NCI-H2081 (cell line): Measurements from ENCODE around the gene GFER.
"Not testable (repeated sequence)": the region's sequence is repeated elsewhere in the genome, so short reads cannot be mapped to it uniquely, and the experiment has no call there.

ENCODE experiments used
- DNase-seq, 2 experiments: peaks; one replicate each; lab custom pipeline; 2025; lab: John Stamatoyannopoulos, UW

GFER gene

GRCh38 chr16:1983544-1984346 is at the start of gene GFER:
GFER (plus strand) TSS chr16:1984193; CDS start chr16:1984219, 26 bp downstream.
- peak; percentile 73 to 79 for DNase-seq

DNA sequence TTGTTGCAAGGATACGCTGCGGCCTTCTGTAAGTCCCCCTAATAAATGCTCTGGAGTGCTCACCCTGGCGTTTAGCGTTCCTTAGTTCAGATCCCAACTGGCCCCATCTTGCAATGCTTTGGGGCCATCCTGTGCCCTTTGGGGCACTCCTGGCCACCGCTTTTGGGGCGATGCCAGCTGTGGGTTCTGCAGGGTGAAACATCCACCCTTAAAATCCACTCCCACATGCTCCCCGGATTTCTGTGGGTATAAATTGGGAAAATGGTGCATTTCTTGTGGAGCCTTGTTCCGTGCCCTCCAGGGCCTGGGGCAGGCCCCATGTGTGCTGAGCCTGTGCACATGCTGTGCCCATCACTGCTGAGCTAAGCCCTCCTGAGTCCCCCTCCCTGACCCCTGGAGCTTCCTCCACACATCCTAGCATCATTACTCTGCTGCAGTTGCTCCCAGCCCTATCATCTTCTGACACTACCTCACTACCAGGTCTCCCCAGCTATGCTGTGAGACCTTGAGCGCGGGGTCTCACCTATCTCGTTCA is 47.0 kb upstream of the GFER start:
- DNase-seq = no peak

DNA sequence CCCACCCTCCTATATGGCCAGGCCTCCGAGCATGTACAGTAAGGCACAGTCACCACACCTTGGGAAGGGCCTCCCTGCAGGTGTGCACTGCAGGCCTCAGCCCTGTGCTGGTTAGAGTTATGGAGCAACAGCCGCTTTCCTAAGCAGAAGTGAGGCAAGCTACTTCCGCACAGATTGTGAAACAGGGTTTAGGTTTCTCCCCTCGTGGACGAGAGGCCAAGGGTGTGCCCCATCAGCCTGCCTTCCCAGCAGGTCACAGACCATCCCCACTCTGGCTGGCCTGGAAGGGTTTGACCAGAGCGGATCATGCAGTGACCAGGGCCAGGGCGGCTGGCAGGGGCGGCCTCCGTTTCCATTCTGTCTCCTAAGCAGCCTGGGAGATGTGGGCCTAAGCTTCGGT is 45.7 kb upstream of the GFER start:
- no peak for DNase-seq

- no peak for DNase-seq
Measured at GRCh38 chr16:1938910-1939309, 45.1 kb upstream of the GFER start.

GRCh38 chr16:1939833-1940232 is 44.2 kb upstream of the GFER start:
- not testable (repeated sequence) for DNase-seq

DNA sequence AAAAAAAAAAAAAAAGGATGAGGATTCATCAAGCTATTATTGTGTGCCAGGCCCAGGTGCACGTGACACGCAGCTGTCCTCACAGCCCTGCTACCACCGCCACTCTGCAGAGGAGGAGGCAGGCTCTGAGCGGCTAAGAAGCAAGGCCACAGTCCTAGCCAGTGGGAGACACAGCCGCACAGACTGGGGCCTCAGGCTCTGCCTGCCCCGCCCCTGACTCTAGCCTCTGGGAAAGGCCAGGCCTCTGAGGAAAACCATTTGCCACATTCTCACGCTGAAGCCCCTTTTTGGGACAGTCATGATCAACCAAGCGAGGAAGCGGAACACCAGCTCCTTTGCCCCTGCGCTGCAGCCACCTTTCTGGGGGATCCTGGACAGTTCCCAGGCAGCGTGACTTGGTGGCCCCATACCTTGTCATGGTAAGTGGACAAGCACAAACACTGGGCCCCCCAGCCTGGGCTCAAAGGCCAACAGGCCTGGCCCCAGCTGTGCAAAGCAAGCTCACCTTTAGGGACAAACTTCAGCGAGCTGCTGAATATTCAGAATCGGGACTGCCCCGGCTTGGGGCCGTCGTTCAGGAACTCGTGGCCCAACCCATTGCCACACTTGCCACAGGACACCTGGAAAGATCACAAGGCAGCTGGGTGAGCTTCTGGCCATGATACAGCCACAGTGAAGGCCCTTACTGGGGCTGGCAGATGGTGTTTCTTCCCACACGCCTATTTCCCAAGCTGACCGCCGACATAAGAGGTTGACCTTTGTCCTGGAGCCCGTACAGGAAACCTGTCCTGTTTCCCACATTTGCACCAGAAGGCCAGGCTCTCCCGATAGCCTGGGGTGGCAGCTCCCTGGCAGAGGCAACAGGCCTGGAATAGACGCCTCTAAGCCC is 43.5 kb upstream of the GFER start:
- DNase-seq = no peak

DNA sequence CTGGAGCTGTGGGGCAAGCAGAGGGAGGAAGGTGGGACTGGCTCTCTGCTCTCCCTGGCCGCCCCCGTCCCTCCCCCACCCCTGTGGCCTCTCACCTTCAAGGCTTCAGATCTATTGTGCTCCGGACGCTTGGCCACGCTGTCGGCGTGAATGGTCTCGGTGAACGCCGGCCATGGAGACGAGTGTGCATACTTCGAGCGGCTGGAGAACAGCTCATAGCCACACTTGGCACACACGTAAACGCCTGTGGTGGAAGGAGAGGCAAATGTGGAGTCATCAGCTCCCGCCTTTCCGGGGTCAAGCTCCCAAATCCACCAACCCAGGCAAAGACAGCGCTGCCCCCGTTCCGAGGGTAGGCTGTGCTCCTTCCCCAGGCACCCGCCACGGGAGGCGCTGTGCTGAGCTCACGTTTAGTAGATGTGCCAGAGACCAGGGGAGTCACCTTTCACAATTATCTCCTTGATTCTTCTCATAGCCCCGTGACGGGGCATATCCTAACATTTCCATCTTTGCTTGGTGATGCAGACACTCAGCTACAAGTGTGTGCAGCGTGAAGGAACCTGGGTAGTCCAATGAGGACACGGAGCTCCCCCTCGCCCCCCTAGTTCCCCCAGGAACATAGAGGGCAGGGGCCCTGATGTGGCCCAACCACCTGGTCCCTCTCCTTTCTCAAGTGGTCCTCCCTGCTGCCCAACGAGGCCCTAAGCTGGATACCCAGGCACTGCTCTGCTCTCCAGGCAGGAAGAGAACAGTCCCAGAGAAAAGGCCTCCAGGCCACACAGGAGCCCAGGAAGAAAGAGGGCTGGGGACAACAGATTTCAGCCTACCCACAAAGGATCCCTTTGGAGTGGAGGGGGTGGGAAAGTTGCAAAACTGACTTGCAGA is 42.6 kb upstream of the GFER start:
- DNase-seq = no peak

- no peak for DNase-seq
Measured at GRCh38 chr16:1942047-1942809, 41.8 kb upstream of the GFER start.

DNA sequence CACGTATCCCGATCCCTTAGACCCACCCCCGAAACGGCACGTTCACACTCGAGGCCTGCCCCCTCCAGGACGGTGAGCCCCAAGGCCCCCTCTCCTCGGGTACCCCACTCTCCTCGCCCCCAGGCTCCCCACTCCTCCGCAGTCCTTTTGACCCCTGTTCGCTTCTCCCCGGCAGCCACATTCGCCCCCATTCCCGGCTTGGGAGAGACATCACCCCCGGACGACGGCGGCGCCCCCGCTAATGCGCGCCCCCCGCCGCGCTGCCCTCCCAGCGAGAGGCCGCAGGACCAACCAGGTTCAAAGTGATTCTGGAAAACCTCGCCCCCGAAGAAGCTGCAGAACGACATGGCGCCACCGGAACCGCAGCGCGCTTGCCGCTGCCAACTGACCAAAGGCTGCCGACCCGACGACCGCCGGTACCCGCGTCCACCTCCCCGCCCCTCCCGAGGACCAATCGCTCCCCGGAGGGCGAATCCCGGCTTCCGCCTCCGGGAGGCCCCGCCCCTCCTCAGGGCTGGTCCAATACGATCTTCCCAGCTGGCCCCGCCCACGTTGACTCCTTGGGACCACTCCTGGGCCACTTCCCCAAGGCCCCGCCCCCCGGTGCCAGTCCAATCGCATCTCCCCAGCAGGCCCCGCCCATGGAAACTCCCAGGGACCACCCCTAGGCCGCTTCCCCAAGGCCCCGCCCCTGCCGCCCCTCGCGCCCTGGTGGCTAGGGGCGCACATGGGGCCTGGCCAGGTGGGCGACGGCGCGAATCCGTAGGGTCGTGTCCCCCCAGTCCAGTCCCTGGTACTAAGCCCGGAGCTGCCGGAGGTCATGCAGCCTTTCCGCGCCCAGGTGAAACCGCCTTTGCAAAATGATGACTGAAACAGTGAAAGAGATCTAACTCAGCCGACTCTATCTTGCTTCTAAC is 40.9 kb upstream of the GFER start, which contains the start of gene MSRB1:
TSS of gene MSRB1 (minus strand) at position 390 of the 917 bp plus-strand sequence. CDS start at position 347, 43 bp downstream.
- DNase-seq = peak; percentile 98 to 99

- DNase-seq = no peak
Measured at GRCh38 chr16:1944612-1945199, 39.3 kb upstream of the GFER start.

DNA sequence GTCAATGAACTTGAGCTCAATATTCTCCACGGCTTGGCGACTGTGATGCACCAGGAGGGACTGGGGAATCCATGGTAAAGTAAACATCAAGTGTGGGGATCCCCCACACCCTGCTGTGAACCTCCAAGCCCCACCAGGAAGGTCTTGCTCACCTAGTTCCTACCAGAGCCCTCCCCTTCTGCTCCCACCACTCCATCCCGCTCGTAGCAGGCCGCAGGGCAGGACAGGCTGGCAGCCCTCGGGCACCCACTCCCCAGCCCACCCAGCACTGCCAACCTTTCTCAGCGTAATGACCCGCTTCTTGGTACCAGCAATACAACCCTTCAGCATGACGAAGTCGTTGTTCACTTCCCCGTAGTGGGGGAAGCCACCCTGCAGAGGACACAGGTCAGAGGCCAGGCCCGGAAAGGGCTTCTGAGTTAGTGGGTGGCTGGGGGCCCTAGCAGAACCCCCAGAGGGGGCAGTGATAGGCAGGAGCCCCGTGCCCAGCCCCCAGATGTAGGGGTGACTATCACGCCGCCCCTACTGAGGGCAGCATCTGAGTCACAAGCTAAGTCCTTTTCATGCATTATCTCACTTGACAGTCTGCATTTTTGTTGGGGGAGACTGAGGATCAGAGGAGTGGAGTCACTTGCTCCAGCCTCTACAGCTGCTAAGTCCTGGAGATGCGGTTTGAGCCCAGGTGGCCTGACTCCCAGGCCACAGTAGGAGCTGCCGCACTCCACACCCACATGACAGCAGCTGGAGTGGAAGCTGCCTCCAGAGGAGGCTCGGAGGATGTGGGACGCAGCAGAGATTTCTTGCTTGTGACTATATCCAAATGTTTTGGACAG is 38.2 kb upstream of the GFER start:
- no peak for DNase-seq

DNA sequence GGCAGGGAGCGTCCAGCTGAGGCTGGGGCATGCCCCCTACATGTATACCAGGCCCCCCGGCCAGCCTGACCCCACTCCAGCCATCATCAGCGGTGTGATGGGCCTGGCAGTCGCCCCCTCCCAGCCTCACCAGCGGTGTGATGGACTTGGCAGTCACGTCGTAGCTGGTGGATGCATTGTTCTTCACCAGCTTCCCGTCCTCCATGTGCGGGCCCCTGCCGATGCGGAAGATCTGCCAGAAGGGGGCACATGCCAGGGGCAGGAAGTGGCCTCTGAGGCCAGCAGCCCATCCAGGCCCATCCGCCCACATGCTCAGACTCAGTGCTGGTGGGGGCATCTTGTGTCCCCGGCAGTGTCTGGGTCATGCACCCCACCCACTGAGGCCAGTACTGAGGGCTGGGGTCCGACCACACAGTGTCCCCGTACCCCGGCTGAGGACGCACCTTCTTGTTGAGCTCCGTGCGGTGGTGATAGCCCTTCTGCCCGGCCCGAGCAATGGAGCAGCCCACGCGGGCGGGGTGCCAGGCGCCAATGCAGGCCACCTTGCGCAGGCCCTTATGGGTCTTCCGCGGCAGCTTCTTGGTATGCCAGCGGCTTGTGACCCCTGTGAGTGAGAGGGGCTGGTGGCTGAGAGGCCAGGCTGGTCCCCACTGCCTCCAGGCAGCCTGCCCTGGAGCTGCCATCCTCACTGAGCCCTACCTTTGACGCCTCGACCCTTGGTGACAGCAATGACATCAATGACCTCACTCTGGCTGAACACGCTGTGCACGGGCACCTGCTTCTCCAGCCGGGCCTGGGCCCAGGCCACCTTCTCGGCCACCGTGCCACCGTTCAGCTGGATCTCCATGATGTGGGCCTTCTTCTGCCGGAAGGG is 37.3 kb upstream of the GFER start:
- DNase-seq = no peak

DNA sequence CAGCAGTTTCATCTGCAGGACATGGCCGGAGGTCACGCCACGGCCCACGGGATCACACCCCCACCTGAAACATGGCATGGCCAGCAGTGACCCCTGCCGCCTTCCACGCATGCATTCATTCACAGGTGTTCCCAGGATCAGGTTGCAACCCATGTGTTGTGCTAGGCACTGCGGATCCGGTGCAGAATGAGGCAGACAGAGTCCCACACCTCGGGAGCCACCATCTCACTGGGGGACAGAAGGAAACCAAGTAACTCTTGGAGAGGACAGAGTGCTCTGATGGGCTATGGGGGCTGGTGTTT is 36.7 kb upstream of the GFER start:
- no peak for DNase-seq

DNA sequence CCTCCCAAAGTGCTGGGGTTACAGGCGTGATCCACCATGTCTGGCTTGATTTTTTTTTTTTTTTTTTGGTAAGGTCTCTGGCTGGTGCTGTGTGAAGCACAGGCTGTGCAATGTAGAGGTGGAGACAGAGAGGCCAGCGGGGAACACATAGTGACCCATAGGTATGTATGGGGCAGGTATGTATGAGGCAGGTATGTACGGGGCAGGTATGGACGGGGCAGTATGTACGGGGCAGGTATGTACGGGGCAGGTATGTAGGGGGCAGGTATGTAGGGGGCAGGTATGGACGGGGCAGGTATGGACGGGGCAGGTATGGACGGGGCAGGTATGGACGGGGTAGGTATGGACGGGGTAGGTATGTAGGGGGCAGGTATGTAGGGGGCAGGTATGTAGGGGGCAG is 34.5 kb upstream of the GFER start:
- no peak for DNase-seq

DNA sequence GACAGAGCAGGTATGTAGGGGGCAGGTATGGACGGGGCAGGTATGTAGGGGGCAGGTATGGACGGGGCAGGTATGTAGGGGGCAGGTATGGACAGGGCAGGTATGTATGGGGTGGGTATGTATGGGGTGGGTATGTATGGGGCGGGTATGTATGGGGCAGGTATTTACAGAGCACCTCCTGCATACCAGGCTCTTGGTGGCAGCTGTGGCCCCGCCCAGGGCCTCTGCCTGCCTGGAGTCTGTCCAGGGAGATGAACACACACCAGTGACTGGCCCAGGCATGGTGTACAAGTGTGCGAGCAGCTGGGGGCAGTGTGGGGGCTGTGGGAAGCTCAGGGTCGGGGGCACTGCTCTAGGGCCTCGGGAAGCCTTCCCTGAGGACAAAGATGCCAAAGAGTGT is 33.9 kb upstream of the GFER start:
- DNase-seq = no peak

DNA sequence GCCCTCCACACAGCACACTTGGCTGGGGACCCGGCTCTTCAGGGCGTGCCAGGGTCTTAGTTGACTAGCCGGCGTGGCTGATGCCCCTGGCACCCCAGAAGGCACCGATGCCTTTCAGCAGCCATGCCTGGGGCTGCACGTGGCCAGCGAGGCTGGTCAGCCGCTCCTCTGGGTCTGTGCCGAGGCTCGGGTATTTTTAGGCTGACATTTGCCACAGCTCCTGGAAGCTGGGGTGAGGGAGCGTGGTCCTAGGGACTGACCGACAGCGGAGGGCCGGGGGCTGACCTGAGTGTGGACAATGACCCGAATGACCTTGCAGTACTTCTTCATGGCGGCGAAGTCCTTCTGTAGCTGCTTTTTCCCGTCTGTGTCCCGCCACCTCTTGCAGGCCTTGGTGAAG is 33.4 kb upstream of the GFER start:
- no peak for DNase-seq

DNA sequence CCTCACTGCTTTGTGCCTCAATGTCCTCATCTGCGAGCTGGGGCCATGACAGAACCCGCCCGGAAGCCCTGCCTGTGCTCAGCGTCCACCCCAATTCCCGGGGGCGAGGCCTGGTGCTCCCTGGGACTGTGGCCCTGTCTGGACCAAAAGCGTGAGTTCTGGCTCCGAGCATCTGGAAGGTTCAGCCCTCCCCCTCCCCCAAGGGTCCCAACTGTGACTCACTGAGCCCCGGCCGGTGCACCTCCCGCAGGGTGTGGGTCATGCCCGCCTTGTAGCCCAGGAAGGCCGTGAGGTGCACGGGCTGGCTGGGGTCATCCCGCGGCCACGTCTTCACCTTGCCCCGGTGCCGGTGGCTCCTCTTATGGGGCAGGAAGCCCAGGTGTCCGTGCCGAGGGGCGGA is 30.3 kb upstream of the GFER start:
- no peak for DNase-seq
